NOMO-1 treated with dmso at 0.1 percent for 144 hours (cell line): Measurements from ENCODE around the gene PRRC2B.
"Not testable (repeated sequence)": the region's sequence is repeated elsewhere in the genome, so short reads cannot be mapped to it uniquely, and the experiment has no call there.

Experiments
- DNase-seq: peaks from one replicate; lab custom pipeline; 2025; ENCODE audit not compliant: unreplicated experiment; lab: John Stamatoyannopoulos, UW

PRRC2B gene

GRCh38 chr9:131393622-131394463, at the start of gene PRRC2B:
PRRC2B (plus strand) TSS chr9:131394086; CDS start chr9:131430145, 36,059 bp downstream.
- peak; percentile 53 for DNase-seq

DNA sequence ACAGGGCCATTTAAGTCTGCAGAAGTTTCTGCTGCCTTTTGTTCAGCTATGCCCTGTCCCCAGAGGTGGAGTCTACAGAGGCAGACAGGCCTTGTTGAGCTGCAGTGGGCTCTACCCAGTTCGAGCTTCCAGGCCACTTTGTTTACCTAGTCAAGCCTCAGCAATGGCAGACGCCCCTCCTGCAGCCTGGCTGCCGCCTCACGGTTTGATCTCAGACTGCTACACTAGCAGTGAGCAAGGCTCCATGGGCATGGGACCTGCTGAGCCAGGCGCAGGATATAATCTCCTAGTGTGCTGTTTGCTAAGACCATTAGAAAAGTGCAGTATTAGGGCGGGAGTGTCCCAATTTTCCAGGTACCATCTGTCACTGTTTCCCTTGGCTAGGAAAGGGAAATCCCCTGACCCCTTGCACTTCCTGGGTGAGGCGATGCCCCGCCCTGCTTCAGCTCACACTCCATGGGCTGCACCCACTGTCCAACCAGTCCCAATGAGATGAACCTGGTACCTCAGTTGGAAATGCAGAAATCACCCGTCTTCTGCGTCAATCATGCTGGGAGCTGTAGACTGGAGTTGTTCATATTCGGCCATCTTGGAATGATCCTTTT, 48.9 kb upstream of the PRRC2B start:
- DNase-seq: not testable (repeated sequence)

GRCh38 chr9:131346559-131346958, 47.3 kb upstream of the PRRC2B start:
- DNase-seq: no peak

DNA sequence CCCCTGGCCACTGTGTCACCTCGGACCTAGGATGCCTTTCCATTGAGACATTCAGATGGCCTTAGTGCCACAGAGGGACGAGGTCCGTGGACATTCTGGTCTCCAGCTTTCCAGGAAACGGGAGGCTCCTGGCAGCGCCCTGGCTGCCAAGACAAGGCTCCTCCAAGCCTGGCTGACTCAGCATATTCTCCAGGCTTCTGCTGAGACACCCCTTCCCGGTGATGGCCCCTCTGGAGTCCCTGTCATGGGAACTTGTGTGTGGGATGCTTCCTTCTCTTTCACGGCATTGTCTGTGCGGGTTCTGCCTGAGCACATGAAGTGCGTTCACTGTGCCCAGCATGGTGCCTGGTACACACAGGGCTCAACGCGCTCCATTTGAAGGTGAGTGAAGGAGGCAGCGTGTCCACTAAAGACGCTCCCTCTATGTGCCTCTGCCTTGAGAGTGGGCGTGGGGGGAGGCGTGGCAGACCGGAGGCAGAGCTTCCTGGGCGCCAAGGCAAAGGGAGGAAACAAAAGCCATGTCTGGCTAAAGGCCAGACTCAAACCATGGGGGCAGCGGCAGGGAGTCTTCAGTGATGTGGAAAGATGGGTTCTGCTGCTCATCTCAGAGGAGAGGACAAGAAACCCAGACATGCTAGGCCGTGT, 46.4 kb upstream of the PRRC2B start:
- DNase-seq: no peak

DNA sequence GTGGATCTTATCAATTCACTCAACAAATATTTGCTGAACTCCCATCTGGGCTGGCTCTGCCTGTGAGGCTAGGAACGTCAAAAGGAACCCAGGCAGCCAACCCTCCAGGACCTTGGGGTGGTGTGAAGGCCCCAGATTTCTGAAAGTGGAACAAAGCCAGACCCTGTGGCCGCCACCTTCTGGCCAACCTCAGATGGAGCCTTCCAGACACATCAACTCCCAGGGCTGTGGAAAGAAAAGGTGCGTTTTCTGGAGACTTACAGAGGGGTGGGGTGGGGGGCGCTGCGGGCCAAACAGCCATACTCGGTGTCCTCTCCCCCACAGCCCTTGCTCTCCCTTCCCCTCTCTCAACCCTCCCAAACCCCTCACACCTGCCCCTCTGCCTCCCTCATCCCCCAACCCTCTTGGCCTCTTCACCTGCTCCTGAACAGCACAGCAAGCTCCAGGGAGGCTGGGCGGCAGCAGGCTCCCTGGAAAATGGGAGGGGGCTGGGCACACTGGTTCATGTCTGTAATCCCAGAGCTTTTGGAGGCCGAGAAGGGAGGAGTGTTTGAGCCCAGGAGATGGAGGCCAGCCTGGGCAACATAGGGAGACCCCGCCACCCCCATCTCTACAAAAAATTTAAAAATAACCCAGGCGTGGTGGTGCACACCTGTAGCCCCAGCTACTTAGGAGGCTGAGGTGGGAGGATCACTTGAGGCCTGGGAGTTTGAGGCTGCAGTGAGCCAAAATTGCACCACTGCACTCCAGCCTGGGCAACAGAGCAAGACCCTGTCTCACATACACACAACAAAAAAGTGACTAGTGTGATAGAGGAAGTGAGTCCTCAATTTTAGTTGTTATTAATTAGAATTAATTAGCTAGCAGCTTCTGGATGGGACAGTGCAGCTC, 45.0 kb upstream of the PRRC2B start:
- DNase-seq: no peak

DNA sequence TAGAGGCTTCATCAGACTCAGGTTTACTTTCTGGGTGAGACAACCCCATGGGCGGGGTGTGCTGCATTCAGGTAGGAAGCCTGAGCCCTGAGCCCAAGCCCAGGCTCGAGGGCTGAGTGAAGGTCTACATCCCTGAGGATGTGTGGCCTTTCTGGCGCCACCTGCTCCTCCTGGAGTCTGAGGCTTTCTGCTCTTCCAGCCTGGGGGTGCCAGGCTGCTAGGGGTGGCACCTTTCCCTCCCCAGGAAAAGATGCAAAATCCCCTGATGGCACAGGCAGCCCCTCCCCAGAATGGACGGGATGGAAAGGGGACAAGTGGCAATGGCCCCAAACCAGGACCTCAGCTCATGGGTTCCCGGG, 44.4 kb upstream of the PRRC2B start:
- no peak for DNase-seq

- DNase-seq: peak; percentile 87
Observed at GRCh38 chr9:131349881-131350563, 43.9 kb upstream of the PRRC2B start.

GRCh38 chr9:131356479-131356878, 37.4 kb upstream of the PRRC2B start:
- peak; percentile 37 for DNase-seq

DNA sequence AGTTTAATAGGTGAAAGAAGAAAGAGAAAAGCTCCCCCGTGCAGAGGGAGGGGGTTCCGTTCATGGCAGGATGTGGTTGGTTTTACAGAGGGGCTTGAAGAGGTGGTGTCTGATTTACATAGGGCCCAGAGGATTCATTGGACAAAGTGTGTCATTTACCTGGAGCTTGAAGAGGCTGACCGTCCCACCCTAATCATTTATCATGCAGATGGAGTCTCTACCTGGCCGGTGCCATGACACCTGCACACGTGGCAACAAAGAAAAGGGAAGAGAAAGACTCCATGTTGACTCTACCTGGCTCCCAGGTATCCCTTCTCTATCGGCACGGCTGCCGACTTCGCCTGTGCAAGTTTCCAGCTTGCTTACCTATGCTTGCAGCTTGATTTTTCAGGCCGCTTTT, 35.3 kb upstream of the PRRC2B start:
- DNase-seq: no peak

DNA sequence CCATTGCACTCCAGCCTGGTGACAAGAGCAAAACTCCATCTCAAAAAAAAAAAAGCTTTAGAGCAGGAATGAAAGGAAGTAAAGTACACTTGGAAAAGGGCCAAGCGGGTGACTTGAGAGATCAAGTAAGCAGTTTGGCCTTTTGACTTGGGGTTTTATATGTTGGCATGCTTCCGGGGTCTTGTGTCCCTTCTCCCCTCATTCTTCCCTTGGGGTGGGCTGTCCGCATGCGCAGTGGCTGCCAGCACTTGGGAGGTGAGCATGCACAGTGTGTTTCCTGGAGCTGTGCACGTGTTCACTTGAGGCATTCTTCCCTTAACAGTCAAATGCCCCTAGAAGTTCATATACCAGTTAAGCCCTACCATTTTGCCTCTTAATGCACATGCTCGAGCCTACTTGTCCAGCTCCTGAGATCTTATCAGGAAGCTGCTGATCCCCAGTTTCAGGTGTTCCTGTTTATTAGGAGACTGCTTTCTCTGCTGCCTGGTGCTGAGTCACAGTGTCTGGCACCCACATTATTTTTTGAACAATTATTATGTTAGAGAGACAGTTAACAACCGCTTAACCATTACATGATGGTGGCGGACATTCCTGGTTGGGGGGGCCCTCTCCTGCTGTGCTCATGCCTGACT, 32.6 kb upstream of the PRRC2B start:
- no peak for DNase-seq

- DNase-seq: no peak
Observed at GRCh38 chr9:131365546-131365945, 28.3 kb upstream of the PRRC2B start.

DNA sequence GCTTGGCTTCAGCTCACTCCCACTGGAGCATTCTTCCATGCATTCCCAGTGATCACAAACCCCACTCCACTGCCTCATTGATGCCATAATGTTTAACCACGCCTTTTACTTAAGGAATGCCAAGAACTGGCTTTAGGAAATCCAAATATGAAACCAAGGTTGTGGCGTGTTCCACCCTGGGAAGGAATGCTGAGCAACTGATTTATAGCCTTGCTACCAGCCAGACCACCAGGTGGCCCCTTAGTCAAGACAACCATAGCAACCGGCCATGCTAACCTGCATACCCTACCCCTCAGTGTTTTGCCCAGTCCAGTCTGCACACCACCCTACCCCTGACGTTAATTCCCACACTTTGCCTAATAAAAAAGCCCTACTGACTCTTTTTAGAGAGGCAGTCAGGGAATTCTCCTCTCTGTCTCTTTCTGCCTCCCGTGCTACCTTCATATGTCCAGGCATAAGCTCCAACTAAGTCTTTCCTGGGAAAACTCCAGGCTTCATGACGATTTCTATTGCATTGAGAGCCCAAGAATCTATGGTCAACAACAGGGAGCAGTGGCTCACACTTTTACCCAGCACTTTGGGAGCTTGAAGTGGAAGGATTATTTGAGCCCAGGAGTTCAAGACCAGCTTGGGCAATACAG, 27.0 kb upstream of the PRRC2B start:
- no peak for DNase-seq

DNA sequence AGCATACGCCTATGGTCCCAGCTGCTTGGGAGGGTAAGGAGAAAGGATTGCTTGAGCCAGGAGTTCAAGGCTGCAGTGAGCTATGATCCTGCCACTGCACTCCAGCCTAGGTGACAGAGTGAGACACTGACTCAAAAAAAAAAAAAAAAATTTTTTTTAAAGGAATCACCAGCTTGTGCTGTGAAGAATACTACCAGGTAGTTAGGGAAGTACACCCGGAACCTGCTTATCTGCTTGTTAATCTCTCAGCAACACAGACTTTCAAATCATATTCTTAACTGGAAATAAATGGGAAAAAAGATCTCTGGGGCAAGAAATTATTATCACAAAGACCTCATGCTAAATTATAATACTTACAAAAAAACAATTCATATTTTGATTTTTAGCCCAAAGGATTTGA, 26.4 kb upstream of the PRRC2B start:
- no peak for DNase-seq

DNA sequence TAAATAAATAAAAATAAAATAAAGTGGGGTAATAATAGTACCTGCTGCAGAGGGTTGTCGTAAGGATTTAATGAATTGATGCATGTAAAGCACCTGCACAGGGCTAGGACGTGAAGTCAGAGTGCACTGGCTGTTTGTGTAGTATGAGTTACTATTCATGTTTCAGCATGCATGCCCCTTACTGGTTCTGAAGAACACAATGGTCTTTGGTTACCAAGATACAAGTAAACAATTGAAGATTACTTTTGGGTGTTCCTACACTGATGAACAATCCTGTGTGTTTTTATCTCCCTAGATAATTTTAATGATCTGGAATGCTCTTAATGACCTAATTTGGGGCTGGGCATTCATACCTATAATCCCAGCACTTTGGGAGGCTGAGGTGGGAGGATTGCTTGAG, 23.2 kb upstream of the PRRC2B start:
- DNase-seq: no peak

GRCh38 chr9:131372599-131372973, 21.3 kb upstream of the PRRC2B start:
- DNase-seq: not testable (repeated sequence)

- not testable (repeated sequence) for DNase-seq
Observed at GRCh38 chr9:131374638-131375037, 19.2 kb upstream of the PRRC2B start.

DNA sequence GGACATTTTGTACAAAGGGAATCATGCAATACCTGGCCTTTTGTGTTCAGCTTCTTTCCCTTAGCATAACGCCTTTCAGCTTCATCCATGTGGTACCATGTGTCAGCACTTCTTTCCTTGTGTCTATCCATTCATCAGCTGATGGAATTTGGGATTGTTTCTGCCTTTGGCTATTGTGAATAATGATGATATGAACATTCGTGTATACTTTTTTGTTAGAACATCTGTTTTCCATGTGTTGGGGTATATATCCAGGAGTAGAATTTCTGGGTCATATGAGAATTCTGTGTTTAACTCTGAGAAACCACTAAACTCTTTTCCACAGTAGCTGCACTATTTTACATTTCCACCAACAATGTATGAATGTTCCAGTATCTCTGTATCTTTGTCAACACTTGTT, 14.8 kb upstream of the PRRC2B start:
- DNase-seq: no peak

GRCh38 chr9:131382850-131383729, 10.8 kb upstream of the PRRC2B start:
- DNase-seq: no peak

GRCh38 chr9:131385296-131385695, 8.6 kb upstream of the PRRC2B start:
- no peak for DNase-seq
